ENCODE results near the gene LGR6. TPM values are rescaled to one million over a fixed set of nuclear protein-coding genes. Genes with fewer than 3 reads are reported as not detected.
A peak's percentile ranks its signal among the peaks of the same experiment; 100 is the strongest.

LGR6 gene
- total and polyA plus RNA-seq, 2 donors (not counting 1 experiment from before 2014, with no cell fraction given) = 0.28 TPM; not detected in 1

DNA sequence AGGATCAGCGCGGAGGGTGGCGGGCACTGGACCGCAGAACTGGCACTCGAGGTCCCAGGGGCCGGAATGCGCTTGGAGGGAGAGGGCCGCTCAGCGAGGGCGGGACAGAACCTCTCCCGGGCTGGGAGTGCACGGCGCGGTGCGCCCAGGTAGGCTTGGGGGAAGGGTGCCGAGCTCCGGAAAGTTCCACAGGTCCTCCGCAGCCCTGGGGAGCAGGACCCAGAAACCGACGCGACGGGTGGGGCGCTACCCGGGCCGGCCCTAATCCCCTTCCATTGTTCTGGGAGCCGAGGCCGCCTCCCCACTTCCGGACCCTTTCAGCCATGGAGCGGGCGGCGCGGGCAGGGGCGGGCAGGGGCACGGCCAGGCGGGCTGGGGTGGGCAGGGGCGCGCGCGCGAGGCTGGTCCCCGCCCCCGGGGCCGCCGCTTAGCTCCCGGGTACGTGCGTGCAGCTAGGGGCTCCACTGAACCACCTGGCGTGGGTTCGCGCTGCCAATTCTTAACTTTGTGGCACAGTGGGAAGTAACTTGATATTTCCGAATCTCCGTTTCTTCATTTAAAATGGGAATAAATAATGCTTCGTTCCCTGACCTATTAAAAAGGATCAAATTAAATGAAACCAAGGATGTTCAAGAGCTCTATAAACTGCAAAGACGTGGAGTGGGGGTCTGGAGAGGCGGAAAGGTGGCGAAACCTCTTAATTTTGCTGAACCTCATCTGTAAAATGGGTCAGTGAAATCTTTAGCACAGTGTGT, 20.7 kb downstream of the LGR6 start:
- no peak overlapping the region for H2AFZ ChIP-seq (ENCODE audit: insufficient read depth, low read depth, low read length, poor library complexity, severe bottlenecking)
- POLR2A ChIA-PET = no interaction called here
- H3K4me1 ChIP-seq (ENCODE audit: control insufficient read depth in 2 of 2, insufficient read depth in 2 of 2, low read length in 2 of 2) = peaks cover 5 to 6% of the 10 kb centered on the region in 2 donors
- peaks cover 0 to 70% (median 20%) of the 10 kb centered on the region in 4 experiments for H3K27me3 ChIP-seq (replicated peaks in 1 of 4; ENCODE audit: control extremely low read depth in 1 of 4, control insufficient read depth in 3 of 4, insufficient read depth in 4 of 4, low read length in 3 of 4)
- no peaks in the 10 kb centered on the region for H4K20me1 ChIP-seq (ENCODE audit: control insufficient read depth, insufficient read depth, low read length, poor library complexity, severe bottlenecking)
- no peaks in the 10 kb centered on the region for H3K79me2 ChIP-seq (ENCODE audit: control insufficient read depth, insufficient read depth, low read length)
- H3K4me3 ChIP-seq (ENCODE audit: control extremely low read depth in 1 of 5, extremely low read depth in 1 of 5, insufficient read depth in 1 of 5, low read depth in 2 of 5, low read length in 4 of 5) = no peak overlapping the region
- Mint-ChIP-seq H3K27ac (no peak overlapping the region), H3K9me3 (ENCODE audit: insufficient read depth) (no peaks in the 10 kb centered on the region), H3K4me3 (peak overlapping the region; percentile 14), H3K27me3 (peaks cover 75% of the 10 kb centered on the region), H3K4me1 (peaks cover 9% of the 10 kb centered on the region)
- no peaks in the 10 kb centered on the region for H3K36me3 ChIP-seq (replicated peaks in 1 of 2; ENCODE audit: control extremely low read depth in 1 of 2, control insufficient read depth in 1 of 2, extremely low read depth in 1 of 2, insufficient read depth in 2 of 2, low read length in 1 of 2)
- DNase-seq = no peak
- H3K27ac ChIP-seq (ENCODE audit: low read length in 2 of 2) = no peak overlapping the region
- TF ChIP-seq, protein P1, sequence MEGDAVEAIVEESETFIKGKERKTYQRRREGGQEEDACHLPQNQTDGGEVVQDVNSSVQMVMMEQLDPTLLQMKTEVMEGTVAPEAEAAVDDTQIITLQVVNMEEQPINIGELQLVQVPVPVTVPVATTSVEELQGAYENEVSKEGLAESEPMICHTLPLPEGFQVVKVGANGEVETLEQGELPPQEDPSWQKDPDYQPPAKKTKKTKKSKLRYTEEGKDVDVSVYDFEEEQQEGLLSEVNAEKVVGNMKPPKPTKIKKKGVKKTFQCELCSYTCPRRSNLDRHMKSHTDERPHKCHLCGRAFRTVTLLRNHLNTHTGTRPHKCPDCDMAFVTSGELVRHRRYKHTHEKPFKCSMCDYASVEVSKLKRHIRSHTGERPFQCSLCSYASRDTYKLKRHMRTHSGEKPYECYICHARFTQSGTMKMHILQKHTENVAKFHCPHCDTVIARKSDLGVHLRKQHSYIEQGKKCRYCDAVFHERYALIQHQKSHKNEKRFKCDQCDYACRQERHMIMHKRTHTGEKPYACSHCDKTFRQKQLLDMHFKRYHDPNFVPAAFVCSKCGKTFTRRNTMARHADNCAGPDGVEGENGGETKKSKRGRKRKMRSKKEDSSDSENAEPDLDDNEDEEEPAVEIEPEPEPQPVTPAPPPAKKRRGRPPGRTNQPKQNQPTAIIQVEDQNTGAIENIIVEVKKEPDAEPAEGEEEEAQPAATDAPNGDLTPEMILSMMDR (IDR thresholded peaks at IDR 0.05) = no peak
- TF ChIP-seq EZH2 (IDR thresholded peaks at IDR 0.05; ENCODE audit: borderline replicate concordance, insufficient read depth, low read depth, low read length, poor library complexity, severe bottlenecking) = no peak
- WGBS (ENCODE audit: insufficient coverage) = 8% methylated on average over 45 of the region's 56 CpGs
- H3K9me3 ChIP-seq (ENCODE audit: control extremely low read depth in 1 of 3, control insufficient read depth in 2 of 3, insufficient read depth in 1 of 3, low read length in 2 of 3) = no peaks in the 10 kb centered on the region
- H3K9ac ChIP-seq (ENCODE audit: low read length) = no peak overlapping the region
- ATAC-seq (ENCODE audit: low read depth) = no peak
- intact Hi-C loops (cut with micrococcal nuclease) = no loop called here
- H3K4me2 ChIP-seq (replicated peaks; ENCODE audit: low read depth, low read length, poor library complexity, severe bottlenecking) = peak overlapping the region; percentile 18
- CTCF ChIA-PET = interaction anchor here (1.2 to 1.4 kb wide), 2 partner anchors 25 to 506 kb away, joined by 3 to 6 read pairs; no protein-coding TSS in a partner anchor

DNA sequence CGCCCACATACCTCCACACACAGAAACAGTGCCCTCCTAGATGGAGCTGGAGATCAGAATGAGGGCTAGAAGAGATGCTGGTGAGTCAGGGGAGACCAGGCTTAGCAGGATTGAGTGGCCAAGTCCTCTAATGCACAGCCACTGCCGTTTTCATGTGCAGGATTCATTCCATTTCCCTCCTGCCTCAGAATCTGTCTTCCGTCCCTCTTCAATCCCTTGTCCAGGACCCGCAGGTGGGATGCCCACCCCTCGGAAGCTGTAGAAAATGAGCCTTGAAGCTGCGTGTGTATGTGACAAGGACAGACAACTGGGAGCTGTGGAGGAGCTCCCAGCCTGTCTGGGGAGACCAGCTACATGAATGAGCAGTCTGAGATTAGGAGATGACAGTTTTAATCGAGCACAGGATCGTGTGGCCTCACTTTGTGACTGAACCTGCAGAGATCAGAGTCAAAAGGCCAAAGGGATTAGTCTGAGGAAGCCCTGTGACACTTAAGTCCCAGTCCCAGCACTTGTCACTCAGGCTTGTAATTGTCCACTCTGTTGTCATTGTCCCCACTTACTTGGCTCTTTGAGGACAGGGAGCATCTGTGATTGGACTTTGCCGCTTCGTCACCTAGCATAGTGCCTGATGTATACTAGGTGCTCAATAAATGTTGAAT, 22.0 kb downstream of the LGR6 start:
- H3K4me3 Mint-ChIP-seq = no peak overlapping the region
- H3K36me3 ChIP-seq (replicated peaks in 1 of 2; ENCODE audit: control extremely low read depth in 1 of 2, control insufficient read depth in 1 of 2, extremely low read depth in 1 of 2, insufficient read depth in 2 of 2, low read length in 1 of 2) = no peaks in the 10 kb centered on the region
- H3K4me1 Mint-ChIP-seq = peaks cover 9% of the 10 kb centered on the region
- peaks cover 68% of the 10 kb centered on the region for H3K27me3 Mint-ChIP-seq
- no peak overlapping the region for H3K4me2 ChIP-seq (replicated peaks; ENCODE audit: low read depth, low read length, poor library complexity, severe bottlenecking)
- H3K4me3 ChIP-seq (ENCODE audit: control extremely low read depth in 1 of 5, extremely low read depth in 1 of 5, insufficient read depth in 1 of 5, low read depth in 2 of 5, low read length in 4 of 5) = no peak overlapping the region
- no peaks in the 10 kb centered on the region for H4K20me1 ChIP-seq (ENCODE audit: control insufficient read depth, insufficient read depth, low read length, poor library complexity, severe bottlenecking)
- H3K27ac Mint-ChIP-seq = no peak overlapping the region
- CTCF ChIA-PET = interaction anchor here (1.4 kb wide), 2 partner anchors 23 to 27 kb away, joined by 3 to 4 read pairs; partner anchors contain the start of gene LGR6
- H3K9me3 ChIP-seq (ENCODE audit: control extremely low read depth in 1 of 3, control insufficient read depth in 2 of 3, insufficient read depth in 1 of 3, low read length in 2 of 3) = no peaks in the 10 kb centered on the region
- peaks cover 5 to 6% of the 10 kb centered on the region in 2 donors for H3K4me1 ChIP-seq (ENCODE audit: control insufficient read depth in 2 of 2, insufficient read depth in 2 of 2, low read length in 2 of 2)
- H3K79me2 ChIP-seq (ENCODE audit: control insufficient read depth, insufficient read depth, low read length) = no peaks in the 10 kb centered on the region
- TF ChIP-seq, protein P1 (IDR thresholded peaks at IDR 0.05) = no peak
- TF ChIP-seq EZH2 (IDR thresholded peaks at IDR 0.05; ENCODE audit: borderline replicate concordance, insufficient read depth, low read depth, low read length, poor library complexity, severe bottlenecking) = no peak
- DNase-seq (no peak), ATAC-seq (ENCODE audit: low read depth) (no peak)
- H3K27ac ChIP-seq (ENCODE audit: low read length in 2 of 2) = no peak overlapping the region
- no peaks in the 10 kb centered on the region for H3K9me3 Mint-ChIP-seq (ENCODE audit: insufficient read depth)
- POLR2A ChIA-PET = no interaction called here
- no peak overlapping the region for H3K9ac ChIP-seq (ENCODE audit: low read length)
- no peak overlapping the region for H2AFZ ChIP-seq (ENCODE audit: insufficient read depth, low read depth, low read length, poor library complexity, severe bottlenecking)
- 87% methylated on average over 9 of the region's 10 CpGs for WGBS (ENCODE audit: insufficient coverage)
- H3K27me3 ChIP-seq (replicated peaks in 1 of 4; ENCODE audit: control extremely low read depth in 1 of 4, control insufficient read depth in 3 of 4, insufficient read depth in 4 of 4, low read length in 3 of 4) = peaks cover 0 to 58% (median 16%) of the 10 kb centered on the region in 4 experiments
- intact Hi-C loops (cut with micrococcal nuclease) = no loop called here
